Type B pancreatic cell (in vitro differentiated cells): ENCODE results near the gene FLRT2. TPM values are rescaled to one million over a fixed set of nuclear protein-coding genes. Genes with fewer than 3 reads are reported as not detected.

Source experiments
- DNase-seq: peaks from one replicate; pipeline ENCODE4 v3.0.0; 2021; ENCODE audit warnings: mixed read lengths; ENCODE audit not compliant: unreplicated experiment; ENCODE audit errors: extremely low spot score
- H3K27ac Mint-ChIP-seq: 2 replicates; pipeline ENCODE4 v1.8.0; 2021; ENCODE audit warnings: mild to moderate bottlenecking, mixed read lengths
- H3K27me3 Mint-ChIP-seq: 2 replicates; pipeline ENCODE4 v1.8.0; 2021; ENCODE audit warnings: mixed read lengths
- H3K36me3 Mint-ChIP-seq: 2 replicates; pipeline ENCODE4 v1.8.0; 2021; ENCODE audit warnings: mixed read lengths
- H3K4me1 Mint-ChIP-seq: one replicate; pipeline ENCODE4 v1.8.0; 2021; ENCODE audit warnings: mixed read lengths; ENCODE audit not compliant: unreplicated experiment
- H3K4me3 Mint-ChIP-seq: 2 replicates; pipeline ENCODE4 v1.8.0; 2021; ENCODE audit warnings: mild to moderate bottlenecking, mixed read lengths
- H3K9me3 Mint-ChIP-seq: 2 replicates; pipeline ENCODE4 v1.8.0; 2021; ENCODE audit warnings: mixed read lengths
- total RNA-seq: library from RNA; stranded (reverse); gene quantifications from 2 replicates; pipeline ENCODE4 v1.2.1, GENCODE V29; 2021; ENCODE audit warnings: low replicate concordance
- TF ChIP-seq, protein P1 (sequence below): fragments of 200-600 bp; sonication (generic); conservative IDR thresholded peaks from 2 replicates; pipeline ENCODE4 v1.5.0; 2021; ENCODE audit warnings: antibody characterized with exemption, mild to moderate bottlenecking

The FLRT2 gene
- total RNA-seq, 1 donor from 2014 or later, result 127 TPM

- no peak for DNase-seq
- TF ChIP-seq, protein P1, sequence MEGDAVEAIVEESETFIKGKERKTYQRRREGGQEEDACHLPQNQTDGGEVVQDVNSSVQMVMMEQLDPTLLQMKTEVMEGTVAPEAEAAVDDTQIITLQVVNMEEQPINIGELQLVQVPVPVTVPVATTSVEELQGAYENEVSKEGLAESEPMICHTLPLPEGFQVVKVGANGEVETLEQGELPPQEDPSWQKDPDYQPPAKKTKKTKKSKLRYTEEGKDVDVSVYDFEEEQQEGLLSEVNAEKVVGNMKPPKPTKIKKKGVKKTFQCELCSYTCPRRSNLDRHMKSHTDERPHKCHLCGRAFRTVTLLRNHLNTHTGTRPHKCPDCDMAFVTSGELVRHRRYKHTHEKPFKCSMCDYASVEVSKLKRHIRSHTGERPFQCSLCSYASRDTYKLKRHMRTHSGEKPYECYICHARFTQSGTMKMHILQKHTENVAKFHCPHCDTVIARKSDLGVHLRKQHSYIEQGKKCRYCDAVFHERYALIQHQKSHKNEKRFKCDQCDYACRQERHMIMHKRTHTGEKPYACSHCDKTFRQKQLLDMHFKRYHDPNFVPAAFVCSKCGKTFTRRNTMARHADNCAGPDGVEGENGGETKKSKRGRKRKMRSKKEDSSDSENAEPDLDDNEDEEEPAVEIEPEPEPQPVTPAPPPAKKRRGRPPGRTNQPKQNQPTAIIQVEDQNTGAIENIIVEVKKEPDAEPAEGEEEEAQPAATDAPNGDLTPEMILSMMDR, result no peak
- Mint-ChIP-seq H3K4me3 (no peak overlapping the region), H3K27me3 (no peaks in the 10 kb centered on the region), H3K4me1 (no peaks in the 10 kb centered on the region), H3K36me3 (no peaks in the 10 kb centered on the region), H3K9me3 (no peaks in the 10 kb centered on the region), H3K27ac (no peak overlapping the region)
Observed at GRCh38 chr14:85687456-85687855, 157.5 kb downstream of the FLRT2 start.

- TF ChIP-seq, protein P1, result no peak
- no peak overlapping the region for H3K27ac Mint-ChIP-seq
- no peaks in the 10 kb centered on the region for H3K36me3 Mint-ChIP-seq
- no peaks in the 10 kb centered on the region for H3K4me1 Mint-ChIP-seq
- H3K9me3 Mint-ChIP-seq, result no peaks in the 10 kb centered on the region
- no peaks in the 10 kb centered on the region for H3K27me3 Mint-ChIP-seq
- no peak for DNase-seq
- no peak overlapping the region for H3K4me3 Mint-ChIP-seq
Observed at GRCh38 chr14:85688006-85688405, 158.1 kb downstream of the FLRT2 start.

DNA sequence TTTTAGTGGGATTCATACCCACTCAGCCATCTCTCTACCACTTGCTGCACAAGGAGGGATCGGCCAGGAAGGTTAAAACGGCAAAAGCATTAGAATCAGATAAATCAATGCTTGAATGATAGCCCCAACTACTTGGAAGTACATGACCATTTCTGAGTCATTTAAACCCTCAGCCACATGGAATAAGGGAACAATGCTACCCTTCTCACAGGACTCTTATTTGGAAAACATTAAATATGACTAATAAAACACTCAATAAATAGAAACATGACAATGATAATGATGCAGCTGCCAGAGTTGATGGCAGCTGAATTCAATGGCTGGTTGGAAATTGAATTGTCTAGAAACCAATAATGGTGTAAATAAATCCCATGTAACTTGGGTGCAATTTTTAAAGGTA is 165.4 kb downstream of the FLRT2 start:
- no peaks in the 10 kb centered on the region for H3K27me3 Mint-ChIP-seq
- no peak for DNase-seq
- TF ChIP-seq, protein P1, result no peak
- no peaks in the 10 kb centered on the region for H3K9me3 Mint-ChIP-seq
- no peak overlapping the region for H3K4me3 Mint-ChIP-seq
- no peaks in the 10 kb centered on the region for H3K36me3 Mint-ChIP-seq
- H3K4me1 Mint-ChIP-seq, result no peaks in the 10 kb centered on the region
- no peak overlapping the region for H3K27ac Mint-ChIP-seq

- no peak for DNase-seq
- Mint-ChIP-seq H3K27me3 (no peaks in the 10 kb centered on the region), H3K9me3 (no peaks in the 10 kb centered on the region), H3K36me3 (no peaks in the 10 kb centered on the region), H3K4me1 (no peaks in the 10 kb centered on the region), H3K27ac (no peak overlapping the region), H3K4me3 (no peak overlapping the region)
- TF ChIP-seq, protein P1, result no peak
Observed at GRCh38 chr14:85701116-85701515, 171.2 kb downstream of the FLRT2 start.

DNA sequence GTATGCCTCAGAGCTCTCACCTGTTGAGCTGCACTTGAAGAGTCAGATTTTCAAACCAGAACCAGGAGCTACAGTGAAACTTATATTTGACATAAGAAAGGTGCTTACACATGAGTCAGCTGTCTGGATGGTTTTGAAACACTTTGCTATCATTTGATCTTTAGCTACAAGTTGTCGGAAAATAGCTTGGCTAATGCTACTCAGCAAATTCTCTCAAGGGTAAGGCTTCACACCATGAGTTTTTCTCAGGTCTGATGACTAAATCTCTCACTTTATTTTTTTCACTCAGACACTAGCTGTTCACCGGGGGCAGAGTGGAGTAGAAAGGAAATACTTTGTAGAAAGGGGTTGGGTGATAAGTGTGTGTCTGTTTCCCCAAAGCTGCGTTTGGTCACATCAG is 171.8 kb downstream of the FLRT2 start:
- DNase-seq, result no peak
- no peaks in the 10 kb centered on the region for H3K4me1 Mint-ChIP-seq
- H3K9me3 Mint-ChIP-seq, result no peaks in the 10 kb centered on the region
- no peaks in the 10 kb centered on the region for H3K36me3 Mint-ChIP-seq
- H3K27me3 Mint-ChIP-seq, result no peaks in the 10 kb centered on the region
- H3K4me3 Mint-ChIP-seq, result no peak overlapping the region
- TF ChIP-seq, protein P1, result no peak
- no peak overlapping the region for H3K27ac Mint-ChIP-seq

GRCh38 chr14:85702191-85702590 is 172.2 kb downstream of the FLRT2 start:
- Mint-ChIP-seq H3K36me3 (no peaks in the 10 kb centered on the region), H3K9me3 (no peaks in the 10 kb centered on the region), H3K27ac (no peak overlapping the region), H3K27me3 (no peaks in the 10 kb centered on the region), H3K4me3 (no peak overlapping the region), H3K4me1 (no peaks in the 10 kb centered on the region)
- TF ChIP-seq, protein P1, result no peak
- DNase-seq, result no peak
